Measurements from ENCODE around the gene GAS6.

GRCh38 chr13:113901231-113901630, 37.4 kb upstream of the GAS6 start:
- TF ChIP-seq CTCF (IDR thresholded peaks at IDR 0.05): no peak
- TF ChIP-seq POLR2A (IDR thresholded peaks at IDR 0.05): no peak

All from adrenal gland (tissue), 5 donors.